PC-9 (cell line): ENCODE data around the gene HNRNPM.

Experiments
- CTCF ChIP-seq: fragments of 200-600 bp; sonication (generic); conservative IDR thresholded peaks from 2 replicates; pipeline ENCODE4 v1.6.1; 2017; ENCODE audit warnings: mixed run types, antibody characterized with exemption, mild to moderate bottlenecking, moderate library complexity
- EZH2 ChIP-seq: fragments of 200-600 bp; sonication (generic); IDR thresholded peaks from 2 replicates; pipeline ENCODE4 v1.8.0; 2017; ENCODE audit warnings: antibody characterized with exemption, low read depth

- TF ChIP-seq EZH2 (no peak), CTCF (no peak)
Observed at GRCh38 chr19:8504919-8505318, 60.1 kb downstream of the HNRNPM start.
